Vagina (tissue), 1 donor: ENCODE measurements around the gene CNST. TPM values are rescaled to one million over a fixed set of nuclear protein-coding genes. Genes with fewer than 3 reads are reported as not detected.

Source experiments
- small RNA-seq: library from RNA; depleted of rRNA; stranded (forward); fragments of <200 nt; gene quantifications from one replicate; pipeline ENCODE3, GENCODE V24; 2016
- total RNA-seq: library from RNA; depleted of rRNA; stranded (reverse); fragments of >200 nt; gene quantifications from one replicate; pipeline ENCODE4 v1.2.3, GENCODE V29; 2016

The CNST gene
- total RNA-seq, 1 donor from 2014 or later: 20.6 TPM

Small RNAs within 50 kb of the gene (small RNA-seq; reads per million reads assigned to genes)
- not detected for gene AL356583.2
- gene AL591623.2: not detected

Other genes with a start within 250 kb of the CNST start
- 22.3 TPM for gene SMYD3, start 59.2 kb upstream of the CNST start, total RNA-seq
- gene TFB2M, start 195 bp upstream of the CNST start, total RNA-seq: 6.9 TPM
- gene SCCPDH, start 158.0 kb downstream of the CNST start, total RNA-seq: 18.2 TPM